NCI-H446 treated with DMSO at 0.1 percent for 48 hours (cell line): Measurements from ENCODE around the gene CYB561.

Experiments used
- DNase-seq: peaks from one replicate; lab custom pipeline; 2025; lab: John Stamatoyannopoulos, UW

CYB561 gene

GRCh38 chr17:63434951-63435571 lies 11.0 kb downstream of the CYB561 start:
- peak; percentile 39 for DNase-seq

- peak; percentile 6 for DNase-seq
Observed at GRCh38 chr17:63433746-63434591, 12.1 kb downstream of the CYB561 start.

GRCh38 chr17:63431939-63432804 lies 13.9 kb downstream of the CYB561 start:
- no peak for DNase-seq

GRCh38 chr17:63431618-63431938 lies 14.5 kb downstream of the CYB561 start:
- DNase-seq, result no peak

GRCh38 chr17:63430223-63430622 lies 15.9 kb downstream of the CYB561 start:
- DNase-seq, result no peak

- DNase-seq, result no peak
Observed at GRCh38 chr17:63429766-63430165, 16.3 kb downstream of the CYB561 start.

GRCh38 chr17:63426917-63427308 lies 19.2 kb downstream of the CYB561 start:
- no peak for DNase-seq

GRCh38 chr17:63426041-63426916 lies 19.8 kb downstream of the CYB561 start:
- no peak for DNase-seq

- DNase-seq, result peak; percentile 29
Observed at GRCh38 chr17:63425483-63425882, 20.6 kb downstream of the CYB561 start.

GRCh38 chr17:63423963-63424362 lies 22.1 kb downstream of the CYB561 start:
- DNase-seq, result no peak

- no peak for DNase-seq
Observed at GRCh38 chr17:63423251-63423950, 22.7 kb downstream of the CYB561 start.

- no peak for DNase-seq
Observed at GRCh38 chr17:63421681-63422645, 24.1 kb downstream of the CYB561 start.

GRCh38 chr17:63420868-63421680 lies 25.0 kb downstream of the CYB561 start:
- DNase-seq, result no peak

- no peak for DNase-seq
Observed at GRCh38 chr17:63419949-63420867, 25.9 kb downstream of the CYB561 start.

- DNase-seq, result no peak
Observed at GRCh38 chr17:63419398-63419797, 26.7 kb downstream of the CYB561 start.

- no peak for DNase-seq
Observed at GRCh38 chr17:63418540-63418939, 27.6 kb downstream of the CYB561 start.

- no peak for DNase-seq
Observed at GRCh38 chr17:63414222-63414621, 31.9 kb downstream of the CYB561 start.

- DNase-seq, result no peak
Observed at GRCh38 chr17:63413128-63413527, 33.0 kb downstream of the CYB561 start.
